Esophagus squamous epithelium (tissue), 4 donors: ENCODE results near the gene PCDH9.

Experiments
- CTCF ChIP-seq, 6 experiments: fragments of 450-650 bp in 4 of 6; fragments of 200-600 bp in 2 of 6; sonication (generic) in 2 of 6; IDR thresholded peaks; one replicate each; pipeline ENCODE4 v1.5.1; 2016 to 2019; ENCODE audit warnings: antibody characterized with exemption in 6 of 6, mild to moderate bottlenecking in 4 of 6, moderate library complexity in 4 of 6
- POLR2A ChIP-seq, 4 donors: fragments of 450-650 bp; IDR thresholded peaks; one replicate each; pipeline ENCODE4 v1.6.1; 2017; ENCODE audit warnings: antibody characterized with exemption in 4 of 4, mild to moderate bottlenecking in 4 of 4, moderate library complexity in 3 of 4

- TF ChIP-seq CTCF (IDR thresholded peaks at IDR 0.05) (no peak), POLR2A (IDR thresholded peaks at IDR 0.05) (no peak)
Observed at GRCh38 chr13:66837246-66837645, 392.9 kb downstream of the PCDH9 start.
